Measurements from ENCODE around the gene SLC18A2.

- TF ChIP-seq CTCF (IDR thresholded peaks at IDR 0.05) (no peak), POLR2A (IDR thresholded peaks at IDR 0.05) (no peak)
Observed at GRCh38 chr10:117204316-117204715, 36.6 kb upstream of the SLC18A2 start.

Measured in lower leg skin (tissue), 3 donors.